Activated T-cell treated with anti-CD3 and anti-CD28 coated beads, Interleukin-2, amount 50 U/mL, for 1 hour (primary cell): Measurements from ENCODE around the gene TLCD3A.
"Not testable (repeated sequence)": the region's sequence is repeated elsewhere in the genome, so short reads cannot be mapped to it uniquely, and the experiment has no call there.

Experiments used
- DNase-seq: peaks from one replicate; pipeline ENCODE4 v3.0.0-alpha.2; 2020

The TLCD3A gene

DNA sequence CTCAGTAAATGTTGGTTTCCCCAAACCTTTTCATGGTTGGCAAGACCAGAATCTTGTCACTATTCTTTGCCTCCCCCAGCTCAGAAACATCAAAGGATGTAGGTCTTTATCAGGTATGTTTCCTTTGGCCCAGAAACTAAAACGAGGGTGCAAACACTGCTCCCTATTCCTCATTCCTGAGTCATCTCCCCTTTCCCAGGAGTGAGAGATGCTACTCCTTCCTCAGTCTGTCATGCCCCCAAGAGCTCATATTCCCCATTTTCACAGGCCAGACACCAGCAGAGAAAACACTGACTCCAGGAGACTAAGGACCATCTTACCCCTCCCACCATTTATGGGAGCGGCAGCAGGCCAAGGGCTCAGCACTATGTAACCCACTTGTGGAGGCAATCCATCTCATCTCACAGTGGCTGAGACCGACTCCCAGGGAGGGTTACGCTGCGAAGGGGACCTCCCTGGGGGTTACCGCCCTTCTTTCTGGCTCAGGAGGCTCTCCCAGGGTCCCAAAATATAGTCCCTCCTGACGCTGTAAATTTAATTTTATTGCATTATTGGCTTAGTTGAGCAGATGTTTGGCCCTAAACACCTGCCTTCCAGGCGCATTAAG lies 18.1 kb downstream of the TLCD3A start:
- no peak for DNase-seq

DNA sequence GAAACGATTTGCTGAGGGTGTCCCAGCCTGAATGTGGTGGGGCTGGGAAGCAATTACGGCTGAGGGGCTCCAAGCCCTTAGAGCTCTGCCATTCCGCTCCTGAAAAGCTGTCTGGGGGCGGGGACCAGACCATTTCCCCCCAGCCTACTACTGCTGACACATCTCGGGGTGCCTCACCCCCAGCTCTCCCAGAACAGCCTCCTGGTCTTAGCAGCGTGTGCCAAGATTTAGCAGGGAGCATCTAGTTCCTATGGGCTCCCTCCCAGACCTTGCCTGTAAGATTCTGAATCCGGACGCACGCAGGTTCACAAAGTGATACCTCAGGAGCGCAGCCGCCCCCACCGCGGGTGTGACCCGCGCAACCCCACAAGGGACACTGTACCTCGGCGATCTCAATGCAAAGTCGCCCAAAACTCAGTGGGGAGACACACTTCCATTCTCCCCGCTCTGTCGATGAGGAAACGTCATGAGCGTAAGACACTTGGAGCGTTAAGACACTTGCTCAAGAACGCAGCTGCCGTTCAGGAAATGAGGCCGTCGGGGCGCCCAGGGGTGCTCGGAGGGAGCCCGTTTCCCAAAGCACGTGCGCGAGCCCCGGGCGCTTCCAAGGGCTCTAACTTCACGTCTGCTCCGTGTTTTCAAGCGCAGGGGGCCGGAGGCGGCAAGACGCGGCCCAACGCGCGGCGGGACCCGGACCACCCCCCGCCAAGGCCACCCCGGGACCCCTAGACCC lies 19.0 kb downstream of the TLCD3A start:
- no peak for DNase-seq

DNA sequence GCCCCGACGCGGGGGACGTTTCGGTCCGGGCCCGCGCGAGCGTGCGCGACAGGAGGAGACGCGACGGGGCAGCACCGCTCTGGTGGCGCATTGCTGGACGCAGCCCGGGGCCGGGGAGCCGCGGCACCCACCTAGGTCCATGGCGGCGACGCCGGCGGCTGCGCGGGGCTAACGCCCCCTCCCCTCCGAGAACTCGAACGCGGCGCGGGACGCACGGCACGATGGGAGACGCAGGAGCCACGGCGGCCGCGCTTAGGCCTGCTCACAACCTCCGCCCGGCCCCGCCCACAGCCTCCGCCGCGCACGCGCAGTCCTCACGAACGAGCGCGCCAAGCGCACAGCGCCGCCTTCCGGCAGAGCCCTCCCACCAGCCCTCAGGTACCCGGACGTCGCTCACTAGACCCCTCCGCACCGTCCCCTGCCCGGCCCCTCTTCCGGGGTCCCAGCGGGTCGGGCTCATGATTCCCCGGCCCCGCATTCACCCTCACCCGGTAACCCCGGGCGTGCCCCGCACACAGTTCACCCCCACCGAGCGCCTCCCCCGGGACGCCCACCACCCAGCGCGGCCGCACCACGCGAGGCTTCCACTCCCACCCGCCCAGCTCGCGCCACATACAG lies 19.7 kb downstream of the TLCD3A start, which contains the start of gene GEMIN4:
GEMIN4 (minus strand) TSS at position 263 of the 618 bp plus-strand sequence; CDS start at position 141, 122 bp downstream.
- peak; percentile 100 for DNase-seq

DNA sequence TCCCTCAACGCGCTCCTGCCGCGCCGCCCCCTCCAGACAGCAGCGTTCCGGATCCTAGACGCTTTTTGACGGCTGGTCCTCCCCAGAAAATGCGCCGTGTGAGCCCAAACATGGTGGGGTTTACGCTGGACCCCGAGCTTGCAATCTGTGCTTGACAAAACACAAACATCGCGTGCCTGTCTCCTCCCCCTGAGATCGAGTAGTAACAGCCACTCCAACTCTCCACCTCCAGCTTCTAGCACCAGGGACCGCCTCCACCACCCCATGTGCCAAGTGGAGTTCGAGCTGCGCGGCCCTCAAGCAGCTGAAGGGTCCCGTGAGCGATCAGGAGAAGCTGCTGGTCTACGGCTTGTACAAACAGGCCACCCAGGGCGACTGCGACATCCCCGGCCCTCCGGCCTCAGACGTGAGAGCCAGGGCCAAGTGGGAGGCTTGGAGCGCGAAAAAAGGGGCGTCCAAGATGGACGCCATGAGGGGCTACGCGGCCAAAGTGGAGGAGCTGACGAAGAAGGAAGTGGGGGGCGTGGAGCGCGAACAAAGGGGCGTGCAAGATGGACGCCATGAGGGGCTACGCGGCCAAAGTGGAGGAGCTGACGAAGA lies 20.3 kb downstream of the TLCD3A start:
- DNase-seq, result no peak

DNA sequence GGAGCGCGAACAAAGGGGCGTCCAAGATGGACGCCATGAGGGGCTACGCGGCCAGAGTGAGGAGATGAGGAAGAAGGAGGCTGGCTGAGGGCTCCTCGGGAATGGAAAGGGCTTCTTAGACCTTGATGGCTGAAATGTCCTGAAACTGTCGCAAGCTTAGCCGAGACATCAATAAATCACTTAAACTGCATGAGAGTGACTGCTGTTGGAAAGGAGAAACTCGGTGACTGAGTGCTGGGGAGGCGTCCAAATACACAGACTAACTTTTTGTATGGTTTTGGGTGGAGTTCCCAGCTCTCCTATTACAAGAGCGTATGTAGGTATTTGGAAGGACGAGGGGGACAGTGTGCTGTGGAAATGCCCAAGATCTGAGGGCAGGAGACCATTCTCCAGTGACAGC lies 21.0 kb downstream of the TLCD3A start:
- DNase-seq, result no peak

DNA sequence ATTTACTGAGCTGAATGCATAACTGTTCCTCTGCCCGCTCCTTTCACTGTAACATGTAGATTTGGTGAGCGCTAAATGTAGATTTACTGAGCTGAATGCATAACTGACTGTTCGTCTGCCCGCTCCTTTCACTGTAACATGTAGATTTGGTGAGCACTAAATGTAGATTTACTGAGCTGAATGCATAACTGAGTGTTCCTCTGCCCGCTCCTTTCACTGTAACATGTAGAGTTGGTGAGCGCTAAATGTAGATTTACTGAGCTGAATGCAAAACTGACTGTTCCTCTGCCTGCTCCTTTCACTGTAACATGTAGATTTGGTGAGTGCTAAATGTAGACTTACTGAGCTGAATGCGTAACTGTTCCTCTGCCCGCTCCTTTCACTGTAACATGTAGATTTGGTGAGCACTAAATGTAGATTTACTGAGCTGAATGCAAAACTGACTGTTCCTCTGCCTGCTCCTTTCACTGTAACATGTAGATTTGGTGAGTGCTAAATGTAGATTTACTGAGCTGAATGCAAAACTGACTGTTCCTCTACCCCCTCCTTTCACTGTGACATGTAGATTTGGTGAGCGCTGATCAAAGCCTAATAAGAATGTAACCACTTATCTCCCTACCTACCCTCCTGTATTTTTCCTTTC lies 23.0 kb downstream of the TLCD3A start:
- not testable (repeated sequence) for DNase-seq

DNA sequence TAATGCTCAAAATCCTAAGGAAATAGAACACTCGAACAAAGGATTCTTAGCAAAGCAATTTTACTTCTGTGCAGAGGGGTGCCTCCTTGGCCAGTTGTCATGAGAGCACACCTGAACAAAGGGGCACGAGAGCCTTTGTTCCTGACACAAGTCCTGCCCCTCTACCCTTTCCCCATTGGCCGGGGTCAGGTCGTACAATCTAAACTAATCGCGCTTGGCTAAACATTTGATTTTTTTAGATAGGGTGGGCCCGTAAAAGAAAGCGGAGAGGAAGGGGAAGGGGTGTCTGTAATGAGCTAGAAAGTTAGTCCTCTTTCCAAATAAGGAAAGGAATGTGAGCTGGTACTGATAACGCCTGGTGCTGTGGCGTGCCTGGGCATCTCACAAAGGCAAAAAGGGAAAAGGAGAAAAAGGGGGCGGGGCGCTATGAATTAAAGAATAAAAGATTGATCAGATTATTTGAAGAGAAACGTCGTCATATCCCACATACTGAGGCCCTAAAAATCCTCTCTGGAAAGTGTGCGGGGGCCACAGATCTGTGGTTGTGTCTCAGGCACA lies 23.7 kb downstream of the TLCD3A start:
- DNase-seq, result not testable (repeated sequence)

DNA sequence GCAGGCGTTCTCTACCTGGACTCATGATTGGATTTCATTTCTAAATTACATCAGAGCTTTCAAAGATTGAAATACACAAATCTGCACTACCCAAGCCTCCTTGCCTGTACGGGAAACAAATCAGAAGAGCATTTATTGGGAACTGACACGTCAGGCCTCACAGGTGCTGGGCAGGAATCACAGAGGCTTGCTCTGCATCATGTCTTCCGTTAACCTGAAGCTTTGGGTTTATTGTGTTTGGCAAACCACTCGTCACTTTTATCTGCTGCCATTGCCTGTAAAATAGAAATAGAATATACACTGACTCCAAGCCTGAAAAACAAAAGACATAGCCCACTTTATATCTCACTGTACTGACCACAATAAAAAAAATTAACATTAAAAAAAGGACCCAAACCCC lies 27.6 kb downstream of the TLCD3A start:
- DNase-seq, result no peak

DNA sequence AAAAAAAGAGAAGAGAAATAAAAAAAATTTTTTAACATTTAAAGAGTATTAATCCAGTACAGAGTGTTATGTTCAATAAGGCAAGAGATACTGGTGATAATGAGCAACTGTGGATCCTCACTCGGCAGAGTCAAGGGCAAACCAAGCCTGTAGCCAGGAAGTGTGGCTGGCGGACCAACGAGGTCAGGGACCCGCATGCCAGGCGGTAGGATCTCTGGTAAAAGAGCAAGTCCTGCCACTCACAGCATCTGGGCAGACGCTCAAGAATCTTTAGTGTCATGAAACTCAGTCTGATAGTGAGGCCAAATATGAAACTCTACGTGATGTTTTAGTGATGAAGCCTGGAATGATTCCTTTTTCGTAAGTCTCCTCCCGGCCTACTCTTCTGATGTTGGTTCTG lies 28.0 kb downstream of the TLCD3A start:
- no peak for DNase-seq

DNA sequence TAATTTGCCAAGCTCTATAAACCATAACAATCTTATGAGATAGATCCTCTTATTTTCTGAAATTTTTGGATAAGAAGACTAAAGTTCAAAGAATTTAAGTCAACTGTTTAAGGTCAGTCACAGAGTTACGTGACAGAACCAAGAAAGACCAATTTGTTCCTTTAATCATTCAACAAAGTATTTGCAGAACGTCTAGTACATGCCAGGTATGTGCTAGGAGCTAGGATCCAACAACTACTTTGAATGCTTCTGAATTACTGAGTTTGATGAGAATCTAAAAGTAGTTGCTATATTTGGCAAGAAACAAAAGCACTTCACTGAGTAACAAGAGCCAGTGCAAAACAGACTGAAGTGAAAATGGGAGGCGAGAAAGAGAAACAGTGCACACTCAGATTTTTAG lies 34.7 kb downstream of the TLCD3A start:
- DNase-seq, result no peak

DNA sequence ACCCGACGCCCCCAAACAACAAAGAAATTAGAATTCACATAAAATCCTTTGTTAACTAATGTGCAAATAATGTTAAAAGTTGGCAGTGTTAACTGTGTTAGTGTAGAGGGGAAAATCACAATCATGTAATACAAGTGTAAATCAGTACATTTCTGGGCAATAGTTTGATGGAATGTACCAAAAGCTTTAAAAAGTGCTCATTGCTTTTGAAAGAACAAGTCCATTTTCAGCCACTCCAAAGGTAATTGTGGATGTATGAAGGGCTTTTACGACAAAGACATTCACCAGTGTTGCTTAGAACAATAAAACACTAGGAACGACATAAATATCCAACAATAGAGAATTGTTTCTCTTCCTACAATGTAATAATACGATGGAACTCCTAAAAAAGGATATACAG lies 40.6 kb downstream of the TLCD3A start:
- no peak for DNase-seq

DNA sequence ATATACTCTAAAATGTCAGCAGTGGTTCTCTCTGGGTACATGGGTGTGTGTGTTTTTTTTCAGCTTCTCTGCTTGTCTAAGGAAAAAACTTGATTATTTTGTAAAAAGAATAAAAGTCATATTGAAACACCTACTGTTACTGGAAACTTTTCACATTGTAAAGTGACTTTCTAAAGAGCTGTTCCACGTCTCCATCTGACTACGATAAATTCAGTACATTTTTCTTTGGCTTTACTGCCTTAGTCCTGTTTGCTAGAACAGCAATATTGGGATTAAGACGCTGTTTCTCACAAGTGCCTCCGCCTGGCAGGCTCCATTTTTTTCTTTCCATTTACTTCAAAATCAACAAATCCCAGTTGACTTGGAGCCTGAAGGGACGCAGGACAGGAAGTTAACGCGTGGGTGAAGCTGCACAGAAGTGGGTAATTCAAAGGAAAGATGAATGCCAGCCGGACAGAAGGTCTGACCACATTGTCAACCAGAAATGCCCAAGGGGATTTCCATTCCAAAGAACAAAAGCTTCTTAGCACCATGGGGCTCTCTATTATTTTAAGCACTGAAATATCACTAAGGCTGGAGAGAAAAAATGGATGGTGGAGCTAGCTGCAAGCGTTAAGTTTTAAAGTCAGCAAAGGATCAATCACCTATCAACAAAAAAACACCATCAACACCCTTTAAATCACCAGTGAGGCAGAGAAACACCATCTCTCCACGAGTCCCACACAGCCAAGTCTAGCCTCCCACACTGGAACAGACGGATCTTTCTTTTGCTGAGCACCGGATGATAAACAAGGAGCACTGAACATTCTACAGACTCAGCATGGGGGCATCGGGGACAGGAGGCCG lies 41.3 kb downstream of the TLCD3A start:
- DNase-seq, result no peak

DNA sequence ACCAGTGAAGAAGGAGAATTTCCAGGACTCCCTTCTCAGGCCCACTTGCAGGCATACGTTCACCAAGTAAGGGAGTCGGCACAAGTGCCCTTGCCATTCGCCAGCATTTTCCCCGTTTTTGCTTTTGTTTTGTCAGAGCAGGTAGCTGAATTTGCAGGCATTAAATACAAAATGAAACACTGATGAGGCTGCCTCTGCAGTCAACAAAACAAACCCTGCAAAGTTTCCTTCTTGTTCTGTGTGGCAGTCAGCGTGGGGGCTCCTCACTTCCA lies 41.9 kb downstream of the TLCD3A start:
- DNase-seq, result no peak

DNA sequence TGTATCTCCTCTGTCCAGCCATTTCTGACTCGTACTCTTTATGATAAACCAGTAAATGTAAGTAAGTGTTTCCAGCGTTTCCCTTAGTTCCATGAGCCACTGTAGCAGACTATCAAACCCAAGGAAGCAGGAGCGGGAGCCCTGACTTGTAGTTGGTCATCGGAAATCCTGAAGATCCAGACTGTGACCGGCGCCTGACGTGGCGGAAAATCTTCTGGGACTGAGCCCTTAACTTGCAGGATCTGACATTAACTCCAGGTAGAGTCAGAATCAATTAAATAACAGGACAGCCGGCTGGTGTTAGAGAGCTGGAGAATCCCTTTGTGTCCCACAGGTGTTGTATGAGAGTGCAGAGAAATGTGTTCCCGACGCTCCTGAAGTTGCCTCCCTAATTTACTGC lies 45.7 kb downstream of the TLCD3A start:
- no peak for DNase-seq

DNA sequence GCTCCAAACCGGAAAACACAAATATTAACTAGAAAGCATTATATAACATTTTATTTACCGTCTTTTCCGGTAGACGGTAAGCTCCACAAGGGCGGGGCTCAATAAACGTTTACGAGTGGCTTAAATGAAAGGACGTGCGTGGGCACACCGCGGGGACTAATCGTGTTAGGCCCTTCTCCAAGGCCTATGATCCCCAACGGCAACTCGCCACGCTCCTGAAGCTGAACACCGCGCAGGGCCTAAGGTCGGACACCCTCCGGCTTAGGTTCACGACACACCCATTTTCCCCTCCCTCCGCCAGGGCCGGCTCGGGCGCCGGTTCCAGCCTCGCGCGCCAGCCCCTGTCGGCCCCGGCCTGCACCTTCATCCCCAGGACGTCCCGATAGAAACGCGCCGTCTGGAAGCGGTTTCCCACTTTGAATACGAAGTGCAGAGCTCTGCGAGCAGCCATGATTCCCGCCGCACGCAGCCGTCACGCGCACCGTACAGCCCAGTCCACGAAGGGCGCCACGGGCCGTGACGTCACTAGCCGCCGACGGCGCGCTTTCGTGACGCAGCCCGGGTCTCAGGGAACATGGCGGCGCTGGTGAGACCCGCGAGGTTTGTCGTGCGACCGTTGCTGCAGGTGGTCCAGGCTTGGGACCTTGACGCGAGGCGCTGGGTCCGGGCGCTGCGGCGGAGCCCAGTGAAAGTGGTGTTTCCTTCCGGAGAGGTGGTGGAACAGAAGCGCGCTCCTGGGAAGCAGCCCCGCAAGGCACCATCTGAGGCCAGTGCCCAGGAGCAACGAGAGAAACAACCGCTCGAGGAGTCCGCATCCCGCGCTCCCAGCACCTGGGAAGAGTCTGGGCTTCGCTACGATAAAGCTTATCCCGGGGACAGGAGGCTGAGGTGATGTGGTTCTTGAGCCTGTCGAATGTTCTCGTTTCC lies 49.7 kb downstream of the TLCD3A start, which contains the start of the genes GLOD4 and MRM3:
GLOD4 (minus strand) TSS at position 476 of the 927 bp plus-strand sequence; CDS start at position 451, 25 bp downstream.
MRM3 (plus strand) TSS at position 549 of the 927 bp plus-strand sequence; CDS start at position 575, 26 bp downstream.
- DNase-seq, result peak; percentile 99

DNA sequence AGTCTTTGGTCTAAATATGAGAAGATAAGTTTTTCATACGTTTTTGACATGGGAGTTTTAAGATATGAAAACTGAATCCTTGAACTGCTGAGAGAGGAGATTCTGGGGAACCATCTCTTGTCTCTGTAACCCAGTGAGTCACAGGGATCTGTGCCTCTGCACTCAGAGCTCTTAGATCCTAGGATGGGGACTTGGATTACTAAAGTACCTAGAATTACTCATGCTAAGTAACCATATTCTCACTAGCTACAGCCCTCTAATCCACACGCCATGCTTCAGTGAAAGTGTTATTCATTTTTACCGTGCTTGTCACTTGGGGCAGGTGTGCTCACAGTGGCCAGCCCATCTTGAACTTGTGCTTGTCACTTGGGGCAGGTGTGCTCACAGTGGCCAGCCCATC lies 51.7 kb downstream of the TLCD3A start:
- DNase-seq, result no peak

DNA sequence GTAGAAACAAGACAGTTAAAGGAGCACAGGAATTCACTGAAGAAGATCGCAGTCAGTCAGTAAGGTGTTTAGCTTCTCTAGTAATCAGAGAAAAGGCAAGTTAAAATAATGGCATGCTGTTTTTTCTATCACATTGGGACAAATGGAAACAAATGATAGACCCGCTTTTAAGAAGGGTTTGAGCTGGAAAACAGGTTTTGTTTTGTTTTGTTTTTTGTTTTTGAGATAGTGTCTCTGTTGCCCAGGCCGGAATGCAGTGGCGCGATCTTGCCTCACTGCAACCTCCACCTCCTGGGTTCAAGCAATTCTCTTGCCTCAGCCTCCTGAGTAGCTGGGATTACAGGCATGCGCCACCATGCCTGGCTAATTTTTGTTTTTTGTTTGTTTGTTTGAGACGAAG lies 53.5 kb downstream of the TLCD3A start:
- DNase-seq, result not testable (repeated sequence)

DNA sequence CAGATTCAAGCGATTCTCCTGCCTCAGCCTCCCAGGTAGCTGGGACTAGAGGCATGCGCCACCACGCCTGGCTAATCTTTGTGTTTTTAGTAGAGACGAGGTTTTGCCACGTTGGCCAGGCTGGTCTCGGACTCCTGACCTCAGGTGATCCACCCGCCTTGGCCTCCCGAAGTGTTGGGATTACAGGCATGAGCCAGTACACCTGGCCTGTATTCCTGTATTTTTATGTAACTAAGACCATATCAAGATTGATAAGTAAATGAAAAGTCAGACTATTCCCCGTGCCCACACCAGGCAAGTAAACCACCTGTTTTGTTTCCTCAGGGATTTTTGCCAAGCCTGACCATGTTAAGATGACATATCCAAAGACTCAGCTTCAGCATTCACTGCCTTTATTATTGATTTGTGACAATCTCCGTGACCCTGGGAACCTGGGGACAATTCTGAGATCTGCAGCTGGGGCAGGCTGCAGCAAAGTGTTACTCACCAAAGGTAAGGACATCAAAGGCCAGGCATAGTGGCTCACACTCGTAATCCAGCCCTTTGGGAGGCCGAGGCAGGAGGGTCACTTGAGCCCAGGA lies 55.3 kb downstream of the TLCD3A start:
- no peak for DNase-seq

DNA sequence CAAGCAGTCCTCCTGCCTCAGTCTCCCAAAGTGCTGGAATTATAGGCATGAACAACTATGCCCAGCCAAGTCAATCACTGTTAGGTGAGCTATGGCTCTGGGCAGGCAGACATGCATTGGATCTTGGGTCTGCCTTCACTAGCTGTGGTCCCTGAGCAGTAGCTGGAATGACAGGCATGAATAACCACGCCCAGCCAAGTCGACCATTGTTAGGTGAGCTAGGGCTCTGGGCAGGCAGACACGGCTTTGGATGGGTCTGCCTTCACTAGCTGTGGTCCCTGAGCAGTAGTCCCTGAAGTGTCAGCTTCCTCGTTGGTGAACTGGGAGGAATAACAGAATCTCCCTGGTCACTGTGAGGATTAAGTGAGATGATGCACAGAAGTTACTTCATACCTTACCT lies 56.2 kb downstream of the TLCD3A start:
- DNase-seq, result no peak

DNA sequence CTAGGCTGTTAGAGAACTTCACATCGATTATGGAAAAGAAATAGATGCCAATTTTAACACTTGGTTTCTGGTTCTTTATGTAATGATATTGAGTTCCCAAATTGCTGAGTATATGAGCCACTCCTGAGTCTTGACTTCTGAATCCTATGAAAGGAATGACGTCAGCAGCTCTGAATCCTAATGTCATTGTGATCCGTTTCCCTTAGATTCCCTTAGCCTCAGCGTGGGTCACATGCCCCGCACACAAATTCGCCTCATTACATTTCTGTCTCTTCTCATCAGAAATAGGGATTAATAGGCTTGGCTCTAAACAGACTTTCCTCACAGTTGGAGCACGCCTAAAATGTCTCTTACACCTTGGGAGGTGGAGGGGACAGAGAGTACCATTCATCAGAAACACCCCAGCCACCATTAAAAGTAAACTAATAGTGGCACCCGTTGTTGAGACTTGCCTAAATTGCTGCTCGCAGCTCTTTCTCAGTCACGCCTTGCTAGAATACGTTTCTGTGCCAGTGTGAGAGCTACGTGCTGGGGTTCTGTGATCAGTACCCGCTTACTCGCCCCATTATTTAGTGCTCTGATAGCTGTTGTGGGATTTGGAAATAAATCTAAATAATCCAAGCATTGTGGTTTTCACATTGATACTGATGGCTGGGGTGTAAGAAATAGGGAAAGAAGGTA lies 56.9 kb downstream of the TLCD3A start:
- no peak for DNase-seq
